Measurements from ENCODE around the gene DYNC1LI1.
A peak's percentile ranks its signal among the peaks of the same experiment; 100 is the strongest.
"Not testable (repeated sequence)": the region's sequence is repeated elsewhere in the genome, so short reads cannot be mapped to it uniquely, and the experiment has no call there.

Gene DYNC1LI1

DNA sequence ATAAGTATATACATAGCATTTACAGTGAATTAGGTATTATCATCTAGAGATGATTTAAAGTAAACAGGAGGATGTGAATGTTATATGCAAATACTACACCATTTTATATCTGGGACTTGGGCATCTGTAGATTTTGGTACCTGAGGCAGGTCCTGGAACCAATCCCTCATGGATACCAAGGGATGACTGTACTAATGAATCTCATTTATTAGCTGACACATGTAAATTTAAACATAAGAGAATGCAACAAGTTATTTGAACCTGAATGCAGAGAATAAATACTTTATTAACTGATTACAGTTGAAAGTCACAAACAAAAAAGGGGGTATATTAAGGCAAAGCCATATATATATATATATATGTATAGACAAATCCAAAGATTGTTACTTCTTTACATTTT lies 44.9 kb downstream of the DYNC1LI1 start:
- H3K9me3 ChIP-seq (ENCODE audit: low read length), result no peaks in the 10 kb centered on the region
- peaks cover 26% of the 10 kb centered on the region for H3K36me3 ChIP-seq (ENCODE audit: insufficient read depth, low read length)
- H3K9ac ChIP-seq (ENCODE audit: low read length), result no peak overlapping the region
- no peak overlapping the region for H3K4me3 ChIP-seq (ENCODE audit: low read depth in 1 of 2, low read length in 2 of 2)
- H3K27ac ChIP-seq (ENCODE audit: low read depth, low read length), result no peak overlapping the region
- no peaks in the 10 kb centered on the region for H3K27me3 ChIP-seq (ENCODE audit: control insufficient read depth in 1 of 2, insufficient read depth in 2 of 2, low read length in 2 of 2)
- no peaks in the 10 kb centered on the region for H3K4me1 ChIP-seq (ENCODE audit: insufficient read depth, low read length)

DNA sequence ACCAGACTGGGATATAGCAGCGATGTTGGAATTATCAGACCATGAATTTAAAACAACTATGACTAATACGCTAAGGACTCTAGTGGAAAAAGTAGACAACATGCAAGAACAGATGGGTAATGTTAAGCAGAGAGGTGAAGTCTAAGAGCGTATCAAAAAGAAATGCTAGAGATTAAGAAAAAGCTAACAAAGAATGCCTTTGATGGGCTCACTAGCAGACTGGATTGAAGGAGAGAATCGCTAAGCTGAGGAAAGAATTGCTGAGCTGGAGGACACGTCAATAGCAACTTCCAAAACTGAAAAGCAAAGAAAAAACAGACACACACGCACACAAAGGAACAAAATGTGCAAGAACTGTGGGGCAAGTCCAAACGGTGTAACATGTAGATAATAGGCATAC lies 48.0 kb downstream of the DYNC1LI1 start:
- H3K4me1 ChIP-seq (ENCODE audit: insufficient read depth, low read length), result no peaks in the 10 kb centered on the region
- H3K4me3 ChIP-seq (ENCODE audit: low read depth in 1 of 2, low read length in 2 of 2), result no peak overlapping the region
- no peak overlapping the region for H3K9ac ChIP-seq (ENCODE audit: low read length)
- no peaks in the 10 kb centered on the region for H3K9me3 ChIP-seq (ENCODE audit: low read length)
- no peaks in the 10 kb centered on the region for H3K27me3 ChIP-seq (ENCODE audit: control insufficient read depth in 1 of 2, insufficient read depth in 2 of 2, low read length in 2 of 2)
- no peak overlapping the region for H3K27ac ChIP-seq (ENCODE audit: low read depth, low read length)
- peaks cover 19% of the 10 kb centered on the region for H3K36me3 ChIP-seq (ENCODE audit: insufficient read depth, low read length)

DNA sequence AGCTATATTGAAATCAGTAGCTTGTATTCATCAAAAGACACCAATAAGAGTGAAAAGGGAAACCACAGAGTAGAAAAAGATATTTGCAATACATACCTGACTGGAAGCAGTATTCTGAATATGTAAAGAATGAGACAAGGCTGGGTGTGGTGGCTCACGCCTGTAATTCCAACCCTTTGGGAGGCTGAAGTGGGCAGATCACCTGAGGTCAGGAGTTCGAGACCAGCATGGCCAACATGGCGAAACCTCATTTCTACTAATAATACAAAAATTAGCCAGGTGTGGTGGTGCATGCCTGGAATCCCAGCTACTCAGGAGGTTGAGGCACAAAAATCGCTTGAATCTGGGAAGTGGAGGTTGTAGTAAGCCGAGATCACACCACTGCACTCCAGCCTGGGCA lies 51.7 kb downstream of the DYNC1LI1 start:
- H3K36me3 ChIP-seq (ENCODE audit: insufficient read depth, low read length); H3K4me1 ChIP-seq (ENCODE audit: insufficient read depth, low read length); H3K4me3 ChIP-seq (ENCODE audit: low read depth in 1 of 2, low read length in 2 of 2); H3K9me3 ChIP-seq (ENCODE audit: low read length); H3K27ac ChIP-seq (ENCODE audit: low read depth, low read length); H3K9ac ChIP-seq (ENCODE audit: low read length); H3K27me3 ChIP-seq (ENCODE audit: control insufficient read depth in 1 of 2, insufficient read depth in 2 of 2, low read length in 2 of 2): not testable (repeated sequence)

DNA sequence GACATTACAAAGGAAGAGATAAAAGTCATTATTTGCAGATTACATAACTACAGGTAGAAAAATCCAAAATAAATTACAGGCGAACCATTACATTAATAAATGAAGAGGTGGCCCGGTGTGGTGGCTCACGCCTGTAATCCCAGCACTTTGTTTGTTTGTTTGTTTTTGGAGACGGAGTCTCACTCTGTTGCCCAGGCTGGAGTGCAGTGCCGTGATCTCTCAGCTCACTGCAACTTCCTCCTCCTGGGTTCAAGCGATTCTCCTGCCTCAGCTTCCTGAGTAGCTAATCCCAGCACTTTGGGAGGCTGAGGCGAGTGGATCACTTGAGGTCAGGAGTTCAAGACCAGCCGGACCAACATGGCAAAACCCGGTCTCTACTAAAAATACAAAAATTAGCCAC lies 53.9 kb downstream of the DYNC1LI1 start:
- not testable (repeated sequence) for H3K9me3 ChIP-seq (ENCODE audit: low read length); H3K36me3 ChIP-seq (ENCODE audit: insufficient read depth, low read length); H3K27me3 ChIP-seq (ENCODE audit: control insufficient read depth in 1 of 2, insufficient read depth in 2 of 2, low read length in 2 of 2); H3K27ac ChIP-seq (ENCODE audit: low read depth, low read length); H3K4me3 ChIP-seq (ENCODE audit: low read depth in 1 of 2, low read length in 2 of 2); H3K9ac ChIP-seq (ENCODE audit: low read length); H3K4me1 ChIP-seq (ENCODE audit: insufficient read depth, low read length)

DNA sequence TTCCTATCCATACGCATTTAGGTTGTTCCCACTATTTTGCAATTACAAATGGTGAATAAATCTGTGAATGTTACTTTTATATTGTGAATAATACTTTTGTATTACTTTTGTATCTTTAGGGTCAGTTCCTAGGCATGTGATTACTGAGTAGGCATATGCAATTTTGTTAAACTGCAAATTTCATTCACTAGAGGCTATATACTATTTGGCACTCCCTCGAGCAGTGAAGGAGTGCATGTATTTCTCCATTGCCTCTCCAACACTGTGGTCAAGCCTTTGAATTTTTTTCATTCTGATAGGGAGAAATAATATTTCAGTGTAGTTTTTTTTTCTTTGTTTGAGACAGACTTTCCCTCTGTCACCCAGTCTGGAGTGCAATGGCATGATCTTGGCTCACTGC lies 59.7 kb downstream of the DYNC1LI1 start:
- Histone ChIP-seq H3K9me3 (ENCODE audit: low read length) (no peaks in the 10 kb centered on the region), H3K36me3 (ENCODE audit: insufficient read depth, low read length) (no peaks in the 10 kb centered on the region), H3K9ac (ENCODE audit: low read length) (no peak overlapping the region), H3K27me3 (ENCODE audit: control insufficient read depth in 1 of 2, insufficient read depth in 2 of 2, low read length in 2 of 2) (no peaks in the 10 kb centered on the region), H3K4me1 (ENCODE audit: insufficient read depth, low read length) (no peaks in the 10 kb centered on the region), H3K4me3 (ENCODE audit: low read depth in 1 of 2, low read length in 2 of 2) (no peak overlapping the region), H3K27ac (ENCODE audit: low read depth, low read length) (no peak overlapping the region)

DNA sequence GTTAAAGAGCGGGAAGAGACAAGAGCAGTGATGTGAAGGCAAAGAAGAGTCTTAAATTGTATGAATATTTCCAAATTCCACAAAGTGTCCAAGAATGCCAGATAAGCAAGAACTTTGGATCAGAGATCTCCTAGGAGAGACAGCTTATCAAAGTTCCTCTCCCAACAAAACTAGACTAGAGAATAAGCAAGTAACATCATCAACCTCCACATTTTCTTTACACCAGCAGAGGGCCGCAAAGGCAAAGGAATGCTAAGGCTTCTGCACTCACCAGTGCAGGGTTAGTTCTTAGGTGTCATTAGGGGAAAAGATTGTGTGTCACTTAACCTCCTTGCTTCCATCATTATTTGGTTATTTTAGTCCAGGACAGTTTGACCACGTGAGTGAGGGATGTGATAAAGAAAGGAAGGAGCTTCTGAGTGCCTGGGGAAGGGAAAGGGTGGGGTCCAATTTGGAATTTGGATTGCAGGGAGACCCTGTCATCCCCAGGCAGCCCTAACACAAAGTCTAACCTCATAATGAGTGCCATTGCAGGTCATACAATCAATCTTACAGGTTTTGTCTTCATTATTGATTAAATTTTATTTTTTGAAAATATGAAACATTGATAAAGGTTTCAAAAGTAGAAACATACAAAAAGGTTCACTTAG lies 60.5 kb downstream of the DYNC1LI1 start:
- Histone ChIP-seq H3K27ac (ENCODE audit: low read depth, low read length) (no peak overlapping the region), H3K4me3 (ENCODE audit: low read depth in 1 of 2, low read length in 2 of 2) (no peak overlapping the region), H3K27me3 (ENCODE audit: control insufficient read depth in 1 of 2, insufficient read depth in 2 of 2, low read length in 2 of 2) (no peaks in the 10 kb centered on the region)

DNA sequence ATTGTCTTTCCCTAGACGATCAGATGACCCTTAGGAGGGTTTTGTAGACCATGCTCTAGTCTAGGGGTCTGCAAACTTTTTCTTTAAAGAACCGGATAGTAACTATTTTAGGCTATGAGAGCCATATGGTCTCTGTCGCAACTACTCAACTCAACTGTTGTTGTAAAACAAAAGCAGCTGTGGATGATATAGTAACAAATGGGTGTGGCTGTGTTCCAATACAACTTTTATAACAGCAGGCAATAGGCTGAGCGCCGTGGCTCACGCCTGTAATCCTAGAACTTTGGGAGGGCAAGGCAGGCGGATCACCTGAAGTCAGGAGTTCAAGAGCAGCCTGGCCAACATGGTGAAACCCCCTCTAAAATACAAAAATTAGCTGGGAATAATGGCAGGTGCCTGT lies 61.9 kb downstream of the DYNC1LI1 start:
- Histone ChIP-seq H3K9me3 (ENCODE audit: low read length) (no peaks in the 10 kb centered on the region), H3K4me1 (ENCODE audit: insufficient read depth, low read length) (no peaks in the 10 kb centered on the region), H3K27ac (ENCODE audit: low read depth, low read length) (no peak overlapping the region), H3K9ac (ENCODE audit: low read length) (no peak overlapping the region), H3K4me3 (ENCODE audit: low read depth in 1 of 2, low read length in 2 of 2) (no peak overlapping the region), H3K27me3 (ENCODE audit: control insufficient read depth in 1 of 2, insufficient read depth in 2 of 2, low read length in 2 of 2) (no peaks in the 10 kb centered on the region), H3K36me3 (ENCODE audit: insufficient read depth, low read length) (no peaks in the 10 kb centered on the region)

More for the DNA sequence above, 60.5 kb downstream of the DYNC1LI1 start:
- Histone ChIP-seq H3K4me1 (ENCODE audit: insufficient read depth, low read length) (no peaks in the 10 kb centered on the region), H3K9me3 (ENCODE audit: low read length) (no peaks in the 10 kb centered on the region), H3K9ac (ENCODE audit: low read length) (no peak overlapping the region), H3K36me3 (ENCODE audit: insufficient read depth, low read length) (no peaks in the 10 kb centered on the region)

DNA sequence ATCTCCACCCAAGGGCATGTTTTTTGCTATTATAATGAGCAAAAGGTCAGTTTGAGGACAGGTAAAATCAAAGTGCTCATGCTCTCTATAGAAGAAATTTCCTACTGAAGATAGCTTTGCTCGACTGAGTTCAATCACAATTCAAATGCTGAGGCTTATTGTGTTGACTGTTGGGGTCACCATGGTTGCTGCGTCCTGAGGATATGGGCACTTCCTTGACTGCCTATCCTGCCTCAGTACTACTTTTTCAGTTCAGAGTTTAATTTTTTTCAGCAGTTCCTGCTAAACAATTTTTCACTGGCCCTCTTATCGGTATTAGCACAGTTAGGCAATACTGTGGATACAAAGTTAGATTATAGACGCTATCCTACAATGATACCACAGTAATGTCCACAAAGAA lies 64.2 kb downstream of the DYNC1LI1 start:
- H3K27me3 ChIP-seq (ENCODE audit: control insufficient read depth in 1 of 2, insufficient read depth in 2 of 2, low read length in 2 of 2), result no peaks in the 10 kb centered on the region
- H3K4me1 ChIP-seq (ENCODE audit: insufficient read depth, low read length), result peaks cover 7% of the 10 kb centered on the region
- H3K36me3 ChIP-seq (ENCODE audit: insufficient read depth, low read length), result no peaks in the 10 kb centered on the region
- no peak overlapping the region for H3K9ac ChIP-seq (ENCODE audit: low read length)
- H3K9me3 ChIP-seq (ENCODE audit: low read length), result no peaks in the 10 kb centered on the region
- H3K27ac ChIP-seq (ENCODE audit: low read depth, low read length), result no peak overlapping the region
- no peak overlapping the region for H3K4me3 ChIP-seq (ENCODE audit: low read depth in 1 of 2, low read length in 2 of 2)

DNA sequence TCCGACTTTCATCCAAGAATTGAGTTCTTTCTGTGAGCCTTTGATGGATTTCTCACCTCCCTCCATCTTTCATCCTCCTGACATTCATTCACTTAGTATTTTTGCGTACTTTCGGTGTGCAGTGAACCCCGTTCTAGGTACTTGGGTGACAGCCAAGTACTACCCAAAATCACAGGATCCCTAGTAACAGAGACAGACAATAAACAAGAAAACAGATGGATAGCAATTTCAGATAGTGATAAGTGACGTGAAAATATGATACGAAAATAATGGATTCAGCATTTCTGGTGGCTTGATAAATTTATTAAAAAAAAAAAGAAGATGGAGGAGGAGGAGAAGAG lies 67.7 kb downstream of the DYNC1LI1 start:
- H3K36me3 ChIP-seq (ENCODE audit: insufficient read depth, low read length), result no peaks in the 10 kb centered on the region
- peak overlapping the region; percentile 77 to 92 for H3K4me3 ChIP-seq (ENCODE audit: low read depth in 1 of 2, low read length in 2 of 2)
- H3K9ac ChIP-seq (ENCODE audit: low read length), result no peak overlapping the region
- peaks cover 16% of the 10 kb centered on the region for H3K4me1 ChIP-seq (ENCODE audit: insufficient read depth, low read length)
- H3K9me3 ChIP-seq (ENCODE audit: low read length), result no peaks in the 10 kb centered on the region
- H3K27ac ChIP-seq (ENCODE audit: low read depth, low read length), result peak overlapping the region; percentile 91
- H3K27me3 ChIP-seq (ENCODE audit: control insufficient read depth in 1 of 2, insufficient read depth in 2 of 2, low read length in 2 of 2), result no peaks in the 10 kb centered on the region

DNA sequence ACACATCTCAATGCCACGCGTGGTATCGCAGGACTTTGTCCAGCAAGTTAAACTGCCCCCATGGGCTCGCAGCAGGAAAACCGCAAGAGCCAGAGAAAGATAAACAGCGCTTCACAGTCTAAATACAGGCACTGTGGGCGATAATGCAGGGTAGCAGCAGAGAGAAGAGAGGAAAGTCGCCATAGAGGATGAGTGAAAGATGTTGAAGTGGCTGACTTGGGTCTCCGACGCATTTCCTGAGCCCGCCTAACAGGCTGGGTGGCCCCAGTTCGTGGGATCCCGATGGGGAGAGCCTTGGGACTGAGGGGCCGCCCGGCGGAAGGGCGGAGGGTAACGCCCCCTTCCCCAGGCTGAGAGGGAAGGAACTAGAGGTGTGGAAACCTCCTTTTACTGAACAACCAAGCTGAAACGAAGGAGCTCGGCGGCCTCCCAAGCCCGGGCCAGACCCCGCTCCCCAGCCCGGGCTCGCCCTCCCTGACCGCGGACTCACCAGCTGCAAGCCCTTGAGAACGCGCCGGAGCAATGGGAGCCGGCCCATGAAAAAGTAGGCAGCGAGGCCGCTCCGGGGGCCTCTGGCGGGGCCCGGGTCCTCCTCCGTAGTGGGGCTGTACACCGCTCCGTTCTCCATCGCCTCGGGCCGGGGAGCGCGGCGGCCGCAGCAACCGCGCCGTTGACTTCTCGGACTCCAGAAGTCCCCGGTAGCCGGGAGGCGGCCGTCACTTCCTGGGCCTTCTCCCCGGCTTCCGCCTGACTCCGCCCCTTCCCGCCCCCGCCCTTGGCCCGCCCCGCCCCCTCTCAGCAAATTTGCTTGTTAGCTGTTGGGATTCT lies 68.3 kb downstream of the DYNC1LI1 start, which contains the start of gene CMTM6:
TSS of gene CMTM6 (minus strand) at position 735 of the 828 bp plus-strand sequence. CDS start at position 628, 107 bp downstream.
- peak within 1 kb of the TSS; percentile 70 for H3K9ac ChIP-seq (ENCODE audit: low read length)
- H3K27ac ChIP-seq (ENCODE audit: low read depth, low read length), result peak within 1 kb of the TSS; percentile 98
- H3K36me3 ChIP-seq (ENCODE audit: insufficient read depth, low read length), result no peaks in the 10 kb centered on the region
- H3K4me1 ChIP-seq (ENCODE audit: insufficient read depth, low read length), result peaks cover 16% of the 10 kb centered on the region
- H3K4me3 ChIP-seq (ENCODE audit: low read depth in 1 of 2, low read length in 2 of 2), result peak within 1 kb of the TSS; percentile 77 to 92
- no peaks in the 10 kb centered on the region for H3K9me3 ChIP-seq (ENCODE audit: low read length)
- no peaks in the 10 kb centered on the region for H3K27me3 ChIP-seq (ENCODE audit: control insufficient read depth in 1 of 2, insufficient read depth in 2 of 2, low read length in 2 of 2)

DNA sequence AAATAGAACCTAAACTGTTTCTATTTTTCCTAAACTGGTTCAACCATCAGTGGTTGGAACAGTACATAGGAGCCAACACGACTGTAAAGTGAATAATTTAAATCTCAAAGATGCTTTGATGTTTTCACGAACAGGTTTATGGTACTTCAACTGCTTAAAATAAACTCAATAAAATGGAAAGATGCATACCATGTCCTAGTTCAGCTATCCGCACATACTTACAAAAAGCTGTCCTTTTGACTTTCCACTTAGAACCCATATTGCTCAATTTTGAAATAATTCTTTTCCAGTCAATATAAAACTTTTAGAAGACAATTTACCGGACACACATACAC lies 68.9 kb downstream of the DYNC1LI1 start:
- Histone ChIP-seq H3K4me3 (ENCODE audit: low read depth in 1 of 2, low read length in 2 of 2) (peak overlapping the region; percentile 77 to 92), H3K9me3 (ENCODE audit: low read length) (no peaks in the 10 kb centered on the region), H3K4me1 (ENCODE audit: insufficient read depth, low read length) (peaks cover 16% of the 10 kb centered on the region), H3K36me3 (ENCODE audit: insufficient read depth, low read length) (no peaks in the 10 kb centered on the region), H3K9ac (ENCODE audit: low read length) (peak overlapping the region; percentile 70), H3K27me3 (ENCODE audit: control insufficient read depth in 1 of 2, insufficient read depth in 2 of 2, low read length in 2 of 2) (no peaks in the 10 kb centered on the region), H3K27ac (ENCODE audit: low read depth, low read length) (peak overlapping the region; percentile 98)
